Measurements from ENCODE around the gene C1QTNF2. TPM values are rescaled to one million over a fixed set of nuclear protein-coding genes. Genes with fewer than 3 reads are reported as not detected.

C1QTNF2 gene
- total RNA-seq, 1 donor from 2014 or later: 0.42 TPM

- no peak for TF ChIP-seq CTCF (conservative IDR thresholded peaks at IDR 0.05)
- Mint-ChIP-seq H3K27ac (ENCODE audit: unreplicated experiment) (no peak overlapping the region), H3K4me3 (no peak overlapping the region), H3K4me1 (peaks cover 8% of the 10 kb centered on the region), H3K36me3 (ENCODE audit: low read depth) (peaks cover 30% of the 10 kb centered on the region), H3K27me3 (ENCODE audit: low read depth) (no peaks in the 10 kb centered on the region), H3K9me3 (peaks cover 20% of the 10 kb centered on the region)
- no peak for DNase-seq (ENCODE audit: low read depth, low spot score)
Measured at GRCh38 chr5:160387445-160387844, 17.0 kb upstream of the C1QTNF2 start.

DNA sequence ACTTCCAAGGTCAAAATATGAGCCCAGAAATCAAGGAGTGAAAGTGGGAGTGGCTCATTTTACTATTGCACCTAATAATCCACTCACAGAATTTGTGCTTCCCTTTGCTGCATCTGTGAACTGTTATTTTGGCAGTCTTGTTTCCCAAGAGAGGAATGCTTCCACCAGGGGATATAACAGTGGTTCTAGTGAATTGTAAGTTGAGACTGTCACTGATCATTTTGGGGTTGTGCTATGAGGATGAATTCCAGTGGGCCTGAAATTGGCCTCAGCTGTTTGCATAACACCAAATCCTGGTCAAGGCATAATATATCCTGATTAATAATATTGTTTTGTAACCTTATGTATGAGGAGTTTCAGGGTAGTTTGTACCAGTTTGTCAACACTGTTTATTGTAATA lies 15.1 kb upstream of the C1QTNF2 start:
- no peak overlapping the region for H3K4me3 Mint-ChIP-seq
- no peaks in the 10 kb centered on the region for H3K27me3 Mint-ChIP-seq (ENCODE audit: low read depth)
- DNase-seq (ENCODE audit: low read depth, low spot score): no peak
- peaks cover 27% of the 10 kb centered on the region for H3K36me3 Mint-ChIP-seq (ENCODE audit: low read depth)
- H3K4me1 Mint-ChIP-seq: peaks cover 4% of the 10 kb centered on the region
- no peak for TF ChIP-seq CTCF (conservative IDR thresholded peaks at IDR 0.05)
- H3K9me3 Mint-ChIP-seq: peaks cover 20% of the 10 kb centered on the region
- H3K27ac Mint-ChIP-seq (ENCODE audit: unreplicated experiment): no peak overlapping the region

- Mint-ChIP-seq H3K27me3 (ENCODE audit: low read depth) (no peaks in the 10 kb centered on the region), H3K27ac (ENCODE audit: unreplicated experiment) (no peak overlapping the region), H3K36me3 (ENCODE audit: low read depth) (peaks cover 27% of the 10 kb centered on the region)
Measured at GRCh38 chr5:160384681-160385080, 14.3 kb upstream of the C1QTNF2 start.

GRCh38 chr5:160382346-160382745 lies 11.9 kb upstream of the C1QTNF2 start:
- Mint-ChIP-seq H3K9me3 (peaks cover 3% of the 10 kb centered on the region), H3K27me3 (ENCODE audit: low read depth) (no peaks in the 10 kb centered on the region), H3K36me3 (ENCODE audit: low read depth) (peaks cover 8% of the 10 kb centered on the region), H3K4me1 (peaks cover 4% of the 10 kb centered on the region), H3K27ac (ENCODE audit: unreplicated experiment) (no peak overlapping the region), H3K4me3 (no peak overlapping the region)
- TF ChIP-seq CTCF (conservative IDR thresholded peaks at IDR 0.05): no peak
- no peak for DNase-seq (ENCODE audit: low read depth, low spot score)

More at GRCh38 chr5:160384681-160385080, 14.3 kb upstream of the C1QTNF2 start:
- H3K9me3 Mint-ChIP-seq: peaks cover 20% of the 10 kb centered on the region
- TF ChIP-seq CTCF (conservative IDR thresholded peaks at IDR 0.05): no peak
- DNase-seq (ENCODE audit: low read depth, low spot score): no peak
- H3K4me3 Mint-ChIP-seq: no peak overlapping the region
- peaks cover 4% of the 10 kb centered on the region for H3K4me1 Mint-ChIP-seq

- peaks cover 3% of the 10 kb centered on the region for H3K36me3 Mint-ChIP-seq (ENCODE audit: low read depth)
- peaks cover 3% of the 10 kb centered on the region for H3K27me3 Mint-ChIP-seq (ENCODE audit: low read depth)
- no peak for TF ChIP-seq CTCF (conservative IDR thresholded peaks at IDR 0.05)
- peaks cover 3% of the 10 kb centered on the region for H3K9me3 Mint-ChIP-seq
- no peak overlapping the region for H3K4me3 Mint-ChIP-seq
- no peak overlapping the region for H3K27ac Mint-ChIP-seq (ENCODE audit: unreplicated experiment)
- DNase-seq (ENCODE audit: low read depth, low spot score): no peak
- H3K4me1 Mint-ChIP-seq: peaks cover 4% of the 10 kb centered on the region
Measured at GRCh38 chr5:160380041-160380440, 9.6 kb upstream of the C1QTNF2 start.

DNA sequence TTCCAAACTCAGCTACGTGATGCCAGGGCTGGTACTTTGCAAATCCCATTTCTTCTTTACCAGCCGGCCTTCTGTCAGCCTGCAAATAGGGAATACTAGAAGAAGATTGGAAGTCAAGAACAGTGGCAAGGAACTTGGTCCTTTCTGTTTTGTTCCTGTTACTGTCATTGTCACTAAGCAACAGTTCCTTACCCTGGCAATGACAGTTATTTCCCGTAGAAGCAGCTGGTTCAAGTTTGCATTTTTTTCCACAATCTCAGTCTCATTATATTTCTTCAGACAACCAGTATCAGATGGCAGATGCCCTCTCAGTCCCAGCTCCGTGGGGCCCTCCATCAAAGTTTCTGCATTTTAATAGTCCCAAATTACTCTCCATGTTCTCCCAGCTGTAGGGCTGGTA lies 9.1 kb upstream of the C1QTNF2 start:
- no peak overlapping the region for H3K27ac Mint-ChIP-seq (ENCODE audit: unreplicated experiment)
- no peak overlapping the region for H3K4me3 Mint-ChIP-seq
- no peak for DNase-seq (ENCODE audit: low read depth, low spot score)
- TF ChIP-seq CTCF (conservative IDR thresholded peaks at IDR 0.05): no peak
- peaks cover 4% of the 10 kb centered on the region for H3K4me1 Mint-ChIP-seq
- H3K9me3 Mint-ChIP-seq: peaks cover 3% of the 10 kb centered on the region
- H3K27me3 Mint-ChIP-seq (ENCODE audit: low read depth): peaks cover 8% of the 10 kb centered on the region
- peaks cover 3% of the 10 kb centered on the region for H3K36me3 Mint-ChIP-seq (ENCODE audit: low read depth)

Measured in neural crest cell (in vitro differentiated cells).